SK-N-SH (cell line): ENCODE data around the gene ARMC3. TPM values are rescaled to one million over a fixed set of nuclear protein-coding genes. Genes with fewer than 3 reads are reported as not detected.

Source experiments
- CTCF ChIA-PET: fragments of 300-600, 350-600 bp; formaldehyde crosslinking; extraction: SDS; loops from one replicate; lab custom pipeline; 2021; lab: Yijun Ruan, JAX
- POLR2A ChIA-PET: fragments of 350-600 bp; sonication (Branson Sonifier 250); formaldehyde crosslinking; extraction: SDS; loops from one replicate; lab custom pipeline; 2020; ENCODE audit warnings: antibody characterized with exemption, inconsistent platforms; lab: Yijun Ruan, JAX
- DNase-seq: peaks from one replicate; pipeline ENCODE4 v3.0.0; 2012
- H2AFZ ChIP-seq: fragments of 200-600 bp; sonication (generic); 2 replicates; pipeline ENCODE4 v1.8.1; 2016; ENCODE audit warnings: antibody characterized with exemption, mild to moderate bottlenecking, low read depth
- H3F3A ChIP-seq: fragments of 200-600 bp; sonication (generic); replicated peaks from 2 replicates; pipeline ENCODE3; 2016; ENCODE audit warnings: antibody characterized with exemption, mild to moderate bottlenecking; ENCODE audit not compliant: insufficient read depth
- H3K27ac ChIP-seq, 2 experiments: fragments of 200-500 bp in 1 of 2; fragments of 200-600 bp in 1 of 2; sonication (Bioruptor generic) in 1 of 2; sonication (generic), shearing (Covaris generic) in 1 of 2; 2 replicates each; pipeline versions ENCODE4 v1.5.1 to v1.6.1; 2014 to 2016; ENCODE audit warnings: low read depth in 2 of 2, inconsistent platforms in 1 of 2, low read length in 1 of 2, mild to moderate bottlenecking in 1 of 2, mixed read lengths in 1 of 2
- H3K27me3 ChIP-seq: fragments of 200-600 bp; sonication (generic), shearing (Covaris generic); 2 replicates; pipeline ENCODE4 v1.6.1; 2016; ENCODE audit warnings: mixed run types; ENCODE audit not compliant: insufficient read depth
- H3K36me3 ChIP-seq, 2 experiments: fragments of 200-500 bp in 1 of 2; fragments of 200-600 bp in 1 of 2; sonication (Bioruptor generic) in 1 of 2; sonication (generic) in 1 of 2; replicated peaks in 1 of 2; 2 replicates each; pipeline versions ENCODE3 to v1.5.1; 2014 to 2016; ENCODE audit warnings: low read length in 1 of 2, mild to moderate bottlenecking in 1 of 2; ENCODE audit not compliant: insufficient read depth in 2 of 2, control insufficient read depth in 1 of 2
- H3K4me1 ChIP-seq, 2 experiments: fragments of 200-500 bp in 1 of 2; fragments of 200-600 bp in 1 of 2; sonication (Bioruptor generic) in 1 of 2; sonication (generic), shearing (Covaris generic) in 1 of 2; 2 replicates each; pipeline versions ENCODE4 v1.5.1 to v1.6.1; 2014 to 2016; ENCODE audit warnings: low read depth in 1 of 2, low read length in 1 of 2, mixed run types in 1 of 2; ENCODE audit not compliant: insufficient read depth in 2 of 2, control insufficient read depth in 1 of 2
- H3K4me2 ChIP-seq: fragments of 200-600 bp; sonication (generic), shearing (Covaris generic); 2 replicates; pipeline ENCODE4 v1.6.1; 2017; ENCODE audit warnings: mixed run types
- H3K4me3 ChIP-seq, 2 experiments: fragments of 200-500 bp in 1 of 2; fragments of 200-600 bp in 1 of 2; sonication (Bioruptor generic) in 1 of 2; sonication (generic), shearing (Covaris generic) in 1 of 2; 2 replicates each; pipeline versions ENCODE4 v1.5.1 to v1.8.1; 2014 to 2016; ENCODE audit warnings: low read depth in 2 of 2, inconsistent platforms in 1 of 2, low read length in 1 of 2, mild to moderate bottlenecking in 1 of 2, mixed read lengths in 1 of 2, moderate library complexity in 1 of 2
- H3K79me2 ChIP-seq: fragments of 200-600 bp; sonication (generic); 2 replicates; pipeline ENCODE4 v1.8.1; 2017; ENCODE audit warnings: mild to moderate bottlenecking; ENCODE audit not compliant: insufficient read depth
- H3K9ac ChIP-seq: fragments of 200-600 bp; sonication (generic); 2 replicates; pipeline ENCODE4 v1.6.1; 2017; ENCODE audit warnings: mixed run types
- H3K9me2 ChIP-seq: fragments of 200-600 bp; sonication (generic); 2 replicates; pipeline ENCODE4 v1.6.1; 2017; ENCODE audit warnings: mixed run types
- H3K9me3 ChIP-seq: fragments of 200-600 bp; sonication (generic); 2 replicates; pipeline ENCODE4 v1.6.1; 2017; ENCODE audit warnings: mixed run types, mild to moderate bottlenecking, moderate library complexity
- H4K20me1 ChIP-seq: fragments of 200-600 bp; sonication (generic); 2 replicates; pipeline ENCODE4 v1.6.1; 2017; ENCODE audit warnings: mild to moderate bottlenecking, mixed run types; ENCODE audit not compliant: insufficient read depth
- ELF1 ChIP-seq: IDR thresholded peaks from 2 replicates; pipeline ENCODE4 v1.4.0; 2012
- FOSL2 ChIP-seq: IDR thresholded peaks from 2 replicates; pipeline ENCODE4 v1.4.0; 2012; ENCODE audit warnings: low read depth, mild to moderate bottlenecking, moderate library complexity, borderline replicate concordance
- FOXM1 ChIP-seq: IDR thresholded peaks from 2 replicates; pipeline ENCODE4 v1.4.0; 2012; ENCODE audit warnings: low read depth, mild to moderate bottlenecking
- GABPA ChIP-seq: IDR thresholded peaks from 2 replicates; pipeline ENCODE4 v1.4.0; 2012; ENCODE audit warnings: low read depth, mild to moderate bottlenecking
- MEF2A ChIP-seq: IDR thresholded peaks from 2 replicates; pipeline ENCODE4 v1.4.0; 2012; ENCODE audit warnings: low read depth, borderline replicate concordance
- MXI1 ChIP-seq: IDR thresholded peaks from 2 replicates; pipeline ENCODE4 v1.6.1; 2012; ENCODE audit warnings: mild to moderate bottlenecking, low read depth, low read length, improper control_type of control experiment
- POLR2AphosphoS5 ChIP-seq: IDR thresholded peaks from 2 replicates; pipeline ENCODE4 v1.6.1; 2012; ENCODE audit warnings: low read depth, low read length
- RFX5 ChIP-seq: IDR thresholded peaks from 2 replicates; pipeline ENCODE4 v1.6.1; 2012; ENCODE audit warnings: mild to moderate bottlenecking, improper control_type of control experiment, low read length
- SMC3 ChIP-seq: IDR thresholded peaks from 2 replicates; pipeline ENCODE4 v1.6.1; 2012; ENCODE audit warnings: low read depth, low read length, improper control_type of control experiment
- TAF1 ChIP-seq: IDR thresholded peaks from 2 replicates; pipeline ENCODE4 v1.6.1; 2012; ENCODE audit warnings: low read depth, mild to moderate bottlenecking, low read length, moderate library complexity, borderline replicate concordance
- TCF12 ChIP-seq: IDR thresholded peaks from 2 replicates; pipeline ENCODE4 v1.4.0; 2012
- TEAD4 ChIP-seq: IDR thresholded peaks from 2 replicates; pipeline ENCODE4 v1.4.0; 2012; ENCODE audit warnings: mild to moderate bottlenecking, borderline replicate concordance; ENCODE audit not compliant: insufficient read depth
- WGBS: methylation state at CpG from one replicate; pipeline ENCODE4 v1.1.6; 2017; ENCODE audit warnings: low lambda C conversion rate; 5-methylcytosine and 5-hydroxymethylcytosine counted together
- polyA plus RNA-seq, 3 experiments: library from polyadenylated mRNA; depleted of rRNA; stranded (reverse); fragments of >200 nt; gene quantifications; 2 replicates each; pipeline ENCODE4 v1.2.3, GENCODE V29; 2012
- TF ChIP-seq, protein P1 (sequence below): IDR thresholded peaks from 2 replicates; pipeline ENCODE4; 2012
- TF ChIP-seq, protein P2 (sequence below): IDR thresholded peaks from 2 replicates; pipeline ENCODE4 v1.4.0; 2012; ENCODE audit warnings: low read depth
- TF ChIP-seq, protein P3 (sequence below): IDR thresholded peaks from 2 replicates; pipeline ENCODE4 v1.6.1; 2012; ENCODE audit warnings: mild to moderate bottlenecking, low read depth, low read length, moderate library complexity
- TF ChIP-seq, protein P4 (sequence below): fragments of 150-350 bp; IDR thresholded peaks from 2 replicates; pipeline ENCODE4 v1.6.1; 2016; ENCODE audit warnings: mild to moderate bottlenecking, low read depth, low read length

The ARMC3 gene
- polyA plus RNA-seq, 1 of the 3 experiments (the other 2 are of a cell fraction): not detected

DNA sequence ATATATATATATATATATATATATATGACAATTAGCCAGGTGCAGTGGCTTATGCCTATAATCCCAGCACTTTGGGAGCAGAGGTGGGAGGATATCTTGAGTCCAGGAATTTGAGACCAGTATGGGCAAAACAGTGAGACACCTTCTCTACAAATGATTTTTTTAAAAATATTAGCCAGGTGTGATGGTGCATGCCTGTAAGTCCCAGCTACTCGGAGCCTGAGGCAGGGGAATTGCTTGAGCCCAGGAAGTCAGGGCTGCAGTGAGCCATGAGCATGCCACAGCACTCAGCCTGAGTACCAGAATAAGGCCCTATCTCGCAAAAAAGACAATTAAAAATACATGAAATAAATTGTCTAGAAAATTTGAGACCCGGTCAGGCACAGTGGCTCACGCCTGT is 120.3 kb downstream of the ARMC3 start:
- H3K27me3 ChIP-seq: no peaks in the 10 kb centered on the region
- no peaks in the 10 kb centered on the region for H3K9me2 ChIP-seq
- WGBS: 89% methylated on average over 4 of the region's 4 CpGs
- H2AFZ ChIP-seq: no peak overlapping the region
- POLR2A ChIA-PET: no interaction called here
- H3K36me3 ChIP-seq: no peaks in the 10 kb centered on the region
- H3K9me3 ChIP-seq: no peaks in the 10 kb centered on the region
- no peak overlapping the region for H3K4me3 ChIP-seq
- H3K4me2 ChIP-seq: no peak overlapping the region
- CTCF ChIA-PET: interaction anchor here (0.7 kb wide), 1 partner anchor 33 kb away, joined by 3 read pairs; no protein-coding TSS in a partner anchor
- no peaks in the 10 kb centered on the region for H4K20me1 ChIP-seq
- no peak overlapping the region for H3K9ac ChIP-seq
- peaks cover 0 to 5% of the 10 kb centered on the region in 2 experiments; a peak in 3 of 4 replicates for H3K4me1 ChIP-seq
- no peak for DNase-seq
- no peaks in the 10 kb centered on the region for H3F3A ChIP-seq
- no peak for TF ChIP-seq FOXM1
- TF ChIP-seq TCF12: no peak
- no peak for TF ChIP-seq GABPA
- TF ChIP-seq ELF1: no peak
- no peak for TF ChIP-seq RFX5
- no peak for TF ChIP-seq MXI1
- TF ChIP-seq POLR2AphosphoS5: no peak
- no peaks in the 10 kb centered on the region for H3K79me2 ChIP-seq
- no peak overlapping the region for H3K27ac ChIP-seq

DNA sequence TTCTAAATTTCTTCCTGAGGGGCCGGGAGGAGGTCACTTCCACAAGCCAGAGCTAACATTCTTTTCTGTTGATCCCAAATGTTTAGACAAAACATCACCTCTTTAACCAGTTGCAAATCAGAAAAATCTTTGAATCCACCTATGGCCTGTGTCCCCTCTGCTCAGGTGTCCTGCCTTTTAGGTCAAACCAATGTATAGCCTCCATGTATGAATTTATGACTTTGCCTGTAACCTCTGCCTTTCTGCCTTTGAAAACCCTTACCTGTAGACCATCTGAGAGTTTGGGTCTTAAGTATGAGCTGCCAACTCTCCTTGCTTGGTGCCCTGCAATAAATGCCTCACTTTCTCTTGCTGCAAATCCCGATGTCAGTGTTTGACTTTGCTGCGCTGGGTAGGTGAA is 123.4 kb downstream of the ARMC3 start:
- no peaks in the 10 kb centered on the region for H4K20me1 ChIP-seq
- WGBS: 83% methylated on average over 3 of the region's 3 CpGs
- no peak for DNase-seq
- no peaks in the 10 kb centered on the region for H3F3A ChIP-seq
- H3K4me1 ChIP-seq: peaks cover 0 to 5% of the 10 kb centered on the region in 2 experiments; a peak in 3 of 4 replicates
- no peak overlapping the region for H3K4me3 ChIP-seq
- no peak for TF ChIP-seq MEF2A
- TF ChIP-seq, protein P1, sequence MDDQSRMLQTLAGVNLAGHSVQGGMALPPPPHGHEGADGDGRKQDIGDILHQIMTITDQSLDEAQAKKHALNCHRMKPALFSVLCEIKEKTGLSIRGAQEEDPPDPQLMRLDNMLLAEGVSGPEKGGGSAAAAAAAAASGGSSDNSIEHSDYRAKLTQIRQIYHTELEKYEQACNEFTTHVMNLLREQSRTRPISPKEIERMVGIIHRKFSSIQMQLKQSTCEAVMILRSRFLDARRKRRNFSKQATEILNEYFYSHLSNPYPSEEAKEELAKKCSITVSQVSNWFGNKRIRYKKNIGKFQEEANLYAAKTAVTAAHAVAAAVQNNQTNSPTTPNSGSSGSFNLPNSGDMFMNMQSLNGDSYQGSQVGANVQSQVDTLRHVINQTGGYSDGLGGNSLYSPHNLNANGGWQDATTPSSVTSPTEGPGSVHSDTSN: no peak
- no peak for TF ChIP-seq POLR2AphosphoS5
- no peak for TF ChIP-seq GABPA
- no peak for TF ChIP-seq TAF1
- TF ChIP-seq MXI1: no peak
- TF ChIP-seq SMC3: no peak
- no peak for TF ChIP-seq FOSL2
- H3K36me3 ChIP-seq: no peaks in the 10 kb centered on the region
- H3K4me2 ChIP-seq: no peak overlapping the region
- ChIA-PET POLR2A (no interaction called here), CTCF (no interaction called here)
- H3K27ac ChIP-seq: no peak overlapping the region
- H3K9me2 ChIP-seq: no peaks in the 10 kb centered on the region
- no peaks in the 10 kb centered on the region for H3K9me3 ChIP-seq
- no peak overlapping the region for H2AFZ ChIP-seq
- H3K27me3 ChIP-seq: no peaks in the 10 kb centered on the region
- no peaks in the 10 kb centered on the region for H3K79me2 ChIP-seq
- H3K9ac ChIP-seq: no peak overlapping the region

DNA sequence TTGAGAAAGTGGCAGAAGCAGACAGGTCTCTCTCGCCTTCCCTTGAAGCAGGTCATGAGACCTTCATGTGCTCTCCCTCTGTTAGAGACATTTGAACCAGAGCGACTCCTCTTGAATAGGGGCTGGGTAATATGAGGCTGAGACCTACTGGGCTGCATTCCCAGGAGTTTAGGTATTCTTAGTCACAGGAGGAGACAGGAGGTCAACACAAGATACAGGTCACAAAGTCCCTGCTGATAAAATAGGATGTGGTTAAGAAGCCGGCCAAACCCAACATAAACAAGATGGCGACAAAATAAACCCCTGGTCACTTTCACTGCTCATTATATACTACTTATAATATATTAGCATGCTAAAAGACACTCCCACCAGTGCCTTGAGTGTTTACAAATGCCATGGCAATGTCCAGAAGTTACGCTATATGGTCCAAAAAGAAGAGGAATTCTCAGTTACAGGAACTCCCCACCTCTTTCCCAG is 124.0 kb downstream of the ARMC3 start:
- Histone ChIP-seq H3K27me3 (no peaks in the 10 kb centered on the region), H3F3A (no peaks in the 10 kb centered on the region), H2AFZ (no peak overlapping the region), H4K20me1 (no peaks in the 10 kb centered on the region), H3K4me2 (no peak overlapping the region), H3K36me3 (no peaks in the 10 kb centered on the region), H3K9me2 (no peaks in the 10 kb centered on the region), H3K79me2 (no peaks in the 10 kb centered on the region), H3K9me3 (no peaks in the 10 kb centered on the region), H3K4me3 (no peak overlapping the region), H3K9ac (no peak overlapping the region), H3K4me1 (peaks cover 0 to 3% of the 10 kb centered on the region in 2 experiments; a peak in 3 of 4 replicates), H3K27ac (no peak overlapping the region)
- ChIA-PET CTCF (no interaction called here), POLR2A (no interaction called here)
- 76% methylated on average over 5 of the region's 5 CpGs for WGBS
- TF ChIP-seq, protein P2, sequence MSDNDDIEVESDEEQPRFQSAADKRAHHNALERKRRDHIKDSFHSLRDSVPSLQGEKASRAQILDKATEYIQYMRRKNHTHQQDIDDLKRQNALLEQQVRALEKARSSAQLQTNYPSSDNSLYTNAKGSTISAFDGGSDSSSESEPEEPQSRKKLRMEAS: no peak
- TF ChIP-seq, protein P3, sequence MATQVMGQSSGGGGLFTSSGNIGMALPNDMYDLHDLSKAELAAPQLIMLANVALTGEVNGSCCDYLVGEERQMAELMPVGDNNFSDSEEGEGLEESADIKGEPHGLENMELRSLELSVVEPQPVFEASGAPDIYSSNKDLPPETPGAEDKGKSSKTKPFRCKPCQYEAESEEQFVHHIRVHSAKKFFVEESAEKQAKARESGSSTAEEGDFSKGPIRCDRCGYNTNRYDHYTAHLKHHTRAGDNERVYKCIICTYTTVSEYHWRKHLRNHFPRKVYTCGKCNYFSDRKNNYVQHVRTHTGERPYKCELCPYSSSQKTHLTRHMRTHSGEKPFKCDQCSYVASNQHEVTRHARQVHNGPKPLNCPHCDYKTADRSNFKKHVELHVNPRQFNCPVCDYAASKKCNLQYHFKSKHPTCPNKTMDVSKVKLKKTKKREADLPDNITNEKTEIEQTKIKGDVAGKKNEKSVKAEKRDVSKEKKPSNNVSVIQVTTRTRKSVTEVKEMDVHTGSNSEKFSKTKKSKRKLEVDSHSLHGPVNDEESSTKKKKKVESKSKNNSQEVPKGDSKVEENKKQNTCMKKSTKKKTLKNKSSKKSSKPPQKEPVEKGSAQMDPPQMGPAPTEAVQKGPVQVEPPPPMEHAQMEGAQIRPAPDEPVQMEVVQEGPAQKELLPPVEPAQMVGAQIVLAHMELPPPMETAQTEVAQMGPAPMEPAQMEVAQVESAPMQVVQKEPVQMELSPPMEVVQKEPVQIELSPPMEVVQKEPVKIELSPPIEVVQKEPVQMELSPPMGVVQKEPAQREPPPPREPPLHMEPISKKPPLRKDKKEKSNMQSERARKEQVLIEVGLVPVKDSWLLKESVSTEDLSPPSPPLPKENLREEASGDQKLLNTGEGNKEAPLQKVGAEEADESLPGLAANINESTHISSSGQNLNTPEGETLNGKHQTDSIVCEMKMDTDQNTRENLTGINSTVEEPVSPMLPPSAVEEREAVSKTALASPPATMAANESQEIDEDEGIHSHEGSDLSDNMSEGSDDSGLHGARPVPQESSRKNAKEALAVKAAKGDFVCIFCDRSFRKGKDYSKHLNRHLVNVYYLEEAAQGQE: no peak
- TF ChIP-seq, protein P4, sequence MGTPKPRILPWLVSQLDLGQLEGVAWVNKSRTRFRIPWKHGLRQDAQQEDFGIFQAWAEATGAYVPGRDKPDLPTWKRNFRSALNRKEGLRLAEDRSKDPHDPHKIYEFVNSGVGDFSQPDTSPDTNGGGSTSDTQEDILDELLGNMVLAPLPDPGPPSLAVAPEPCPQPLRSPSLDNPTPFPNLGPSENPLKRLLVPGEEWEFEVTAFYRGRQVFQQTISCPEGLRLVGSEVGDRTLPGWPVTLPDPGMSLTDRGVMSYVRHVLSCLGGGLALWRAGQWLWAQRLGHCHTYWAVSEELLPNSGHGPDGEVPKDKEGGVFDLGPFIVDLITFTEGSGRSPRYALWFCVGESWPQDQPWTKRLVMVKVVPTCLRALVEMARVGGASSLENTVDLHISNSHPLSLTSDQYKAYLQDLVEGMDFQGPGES: no peak
- TF ChIP-seq POLR2AphosphoS5 (no peak), TEAD4 (no peak)
- DNase-seq: no peak
